SH-SY5Y (cell line): ENCODE measurements around the gene TCTN1.

ENCODE experiments used
- GATA2 ChIP-seq: IDR thresholded peaks from 2 replicates; pipeline ENCODE4 v1.6.1; 2011; ENCODE audit warnings: mild to moderate bottlenecking, low read depth, low read length
- GATA3 ChIP-seq: IDR thresholded peaks from 2 replicates; pipeline ENCODE4 v1.6.1; 2011; ENCODE audit warnings: low read depth, mild to moderate bottlenecking, low read length, moderate library complexity

GRCh38 chr12:110687396-110688169, 73.7 kb downstream of the TCTN1 start:
- TF ChIP-seq GATA3 (no peak), GATA2 (no peak)
